GM21825 (cell line): ENCODE measurements around the gene COX6B2.
A peak's percentile ranks its signal among the peaks of the same experiment; 100 is the strongest.

Source experiments
- ATAC-seq: cut with Tn5 transposase; IDR thresholded peaks from one replicate; pipeline ENCODE4 v1.9.1; 2021; ENCODE audit warnings: mild to moderate bottlenecking, moderate library complexity; ENCODE audit not compliant: unreplicated experiment

COX6B2 gene

GRCh38 chr19:55315956-55316525, 38.5 kb downstream of the COX6B2 start:
- ATAC-seq, result no peak

- no peak for ATAC-seq
Observed at GRCh38 chr19:55314396-55314795, 40.1 kb downstream of the COX6B2 start.

DNA sequence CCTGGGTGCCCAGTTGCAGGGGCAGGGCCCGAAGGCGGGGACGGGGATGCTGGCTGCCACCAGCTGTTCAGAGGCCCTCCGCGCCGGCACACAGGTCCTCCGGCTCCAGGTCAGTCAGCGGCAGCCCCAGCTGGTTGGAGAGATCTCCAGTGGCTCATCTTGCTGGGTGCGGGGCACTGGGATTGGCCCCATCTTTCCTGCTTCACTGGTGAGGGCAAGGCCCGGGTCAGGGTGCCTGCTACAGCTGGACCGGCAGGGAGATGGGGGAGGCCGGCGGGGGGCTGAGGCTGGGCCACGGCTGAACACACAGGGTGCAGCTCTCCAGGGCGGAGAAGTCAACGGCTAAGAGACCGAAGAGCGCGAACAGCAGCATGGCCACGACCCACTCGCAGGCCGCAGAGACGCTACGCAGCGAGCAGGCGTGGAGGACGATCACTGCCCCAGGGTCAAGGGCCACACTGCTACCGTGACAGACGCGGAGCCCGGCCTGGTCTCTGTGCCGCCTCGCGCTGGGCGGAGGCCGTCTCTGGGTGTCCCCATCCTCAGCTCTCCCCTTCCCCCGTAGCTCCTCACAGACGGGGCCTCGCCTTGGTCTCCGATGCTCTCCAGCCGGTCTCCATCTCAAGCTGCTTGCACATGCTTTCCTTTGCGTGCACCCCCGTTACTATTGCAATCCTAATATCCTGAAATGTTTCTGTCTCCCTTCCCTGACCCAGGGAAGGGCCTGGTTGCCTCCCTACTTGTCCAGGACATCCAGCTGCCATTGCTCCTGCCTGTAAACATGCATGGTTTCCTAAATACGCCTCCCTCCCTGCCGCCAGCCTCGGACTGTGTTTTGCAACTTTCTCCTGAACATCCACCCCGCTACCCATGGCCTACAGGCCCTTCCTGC, 41.7 kb downstream of the COX6B2 start:
- no peak for ATAC-seq

- ATAC-seq, result no peak
Observed at GRCh38 chr19:55311797-55312196, 42.7 kb downstream of the COX6B2 start.

DNA sequence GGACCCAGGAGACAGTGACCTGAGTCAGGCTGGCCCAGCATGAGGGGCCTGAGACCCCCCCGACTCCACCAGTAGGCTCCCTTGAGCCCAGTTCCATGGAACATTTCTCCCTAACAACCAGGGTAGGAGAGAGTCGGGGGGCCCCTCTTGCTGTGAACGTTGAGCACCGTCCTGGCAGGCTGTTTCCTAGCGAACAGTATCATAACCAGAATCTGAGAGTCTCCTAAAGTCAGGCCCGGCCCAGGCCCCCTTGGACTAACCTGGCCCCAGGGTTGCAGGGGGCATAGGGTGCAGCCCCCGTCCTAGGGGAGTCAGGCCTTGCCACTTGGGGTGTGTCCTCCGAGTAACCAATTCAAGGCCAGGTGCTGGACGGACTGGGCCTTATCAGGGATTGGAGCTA, 43.1 kb downstream of the COX6B2 start:
- ATAC-seq, result no peak

GRCh38 chr19:55310498-55310897, 44.0 kb downstream of the COX6B2 start:
- no peak for ATAC-seq

DNA sequence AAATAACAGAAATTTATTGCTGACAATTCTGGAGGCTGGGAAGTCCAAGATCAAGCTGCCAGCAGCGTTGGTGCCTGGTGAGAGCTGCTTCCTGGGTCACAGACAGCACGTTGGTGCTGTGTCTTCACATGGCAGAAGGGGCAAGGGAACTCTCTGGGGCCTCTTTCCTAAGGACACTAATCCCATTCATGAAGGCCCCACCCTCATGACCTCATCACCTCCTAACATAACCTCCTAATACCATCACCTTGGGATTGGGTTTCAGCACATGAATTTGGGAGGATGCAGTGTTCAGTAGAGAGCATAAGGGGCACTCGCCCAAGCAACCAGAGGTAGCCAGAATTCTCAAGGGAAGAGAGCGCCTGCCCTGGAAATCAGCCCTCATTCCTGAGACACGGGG, 45.1 kb downstream of the COX6B2 start:
- no peak for ATAC-seq

GRCh38 chr19:55308281-55308680, 46.2 kb downstream of the COX6B2 start:
- no peak for ATAC-seq

DNA sequence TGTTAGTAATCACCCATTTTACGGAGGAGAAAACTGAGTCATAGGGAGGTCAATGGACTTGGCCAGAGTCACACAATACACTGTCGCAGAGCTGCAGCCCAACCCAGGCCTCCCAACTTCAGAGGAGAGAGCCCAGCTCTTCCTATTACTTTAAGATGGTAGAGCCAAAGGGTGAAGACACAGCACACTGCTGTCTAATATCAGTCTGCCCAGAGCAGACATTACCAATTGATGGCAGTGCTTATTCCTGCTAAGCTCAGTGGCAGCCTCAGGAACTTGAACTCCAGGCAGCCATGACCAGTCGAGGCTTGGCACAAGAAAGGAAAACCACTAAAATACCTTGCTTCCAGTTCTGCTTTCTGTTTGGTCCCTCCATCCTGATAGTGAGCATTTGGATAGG, 47.8 kb downstream of the COX6B2 start:
- ATAC-seq, result no peak

DNA sequence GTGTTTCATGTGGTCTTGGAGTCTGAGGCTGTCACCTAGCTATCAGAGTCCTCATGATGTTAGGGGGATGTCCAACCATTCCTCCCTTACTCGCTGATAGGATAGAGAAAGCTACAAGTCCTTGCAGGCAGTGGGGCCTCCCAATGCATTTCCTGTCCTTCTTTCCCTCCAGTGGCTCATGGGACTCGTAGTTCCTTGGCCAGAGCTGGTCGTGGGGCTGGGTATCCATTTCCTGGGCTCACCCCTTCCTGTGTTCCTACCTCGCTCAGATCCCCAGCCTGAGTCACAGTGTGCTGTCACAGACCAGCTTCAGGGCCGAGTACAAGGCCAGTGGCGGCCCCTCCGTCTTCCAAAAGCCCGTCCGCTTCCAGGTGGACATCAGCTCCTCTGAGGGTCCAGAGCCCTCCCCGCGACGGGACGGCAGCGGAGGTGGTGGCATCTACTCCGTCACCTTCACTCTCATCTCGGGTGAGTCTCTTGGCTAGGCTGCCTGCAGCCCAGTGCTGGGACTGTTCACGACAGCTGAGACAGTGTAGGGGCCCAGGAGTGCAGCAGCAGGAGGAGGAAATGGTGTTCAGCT, 48.4 kb downstream of the COX6B2 start:
- no peak for ATAC-seq

- ATAC-seq, result no peak
Observed at GRCh38 chr19:55305491-55305890, 49.0 kb downstream of the COX6B2 start.

DNA sequence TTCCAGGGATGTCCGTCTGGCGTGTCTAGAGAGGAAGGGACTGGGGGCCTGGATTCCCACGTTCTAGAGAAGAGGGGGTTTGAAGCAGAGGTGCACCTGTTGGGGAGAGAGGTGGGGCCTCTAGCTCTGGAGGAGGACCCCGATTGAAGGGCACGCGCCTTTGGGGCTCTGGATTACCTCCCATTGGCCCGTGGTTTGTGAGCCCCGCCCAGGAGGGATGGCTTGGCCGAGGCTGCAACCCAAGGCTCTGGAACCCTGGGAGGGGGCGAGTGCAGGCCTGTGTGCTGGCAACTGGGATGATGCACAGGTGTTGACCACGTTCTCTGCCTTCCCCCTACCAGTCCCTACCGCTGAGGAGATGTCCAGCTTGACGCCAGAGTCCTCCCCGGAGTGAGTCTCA, 49.5 kb downstream of the COX6B2 start:
- no peak for ATAC-seq

GRCh38 chr19:55304279-55304978, 50.1 kb downstream of the COX6B2 start:
- no peak for ATAC-seq

DNA sequence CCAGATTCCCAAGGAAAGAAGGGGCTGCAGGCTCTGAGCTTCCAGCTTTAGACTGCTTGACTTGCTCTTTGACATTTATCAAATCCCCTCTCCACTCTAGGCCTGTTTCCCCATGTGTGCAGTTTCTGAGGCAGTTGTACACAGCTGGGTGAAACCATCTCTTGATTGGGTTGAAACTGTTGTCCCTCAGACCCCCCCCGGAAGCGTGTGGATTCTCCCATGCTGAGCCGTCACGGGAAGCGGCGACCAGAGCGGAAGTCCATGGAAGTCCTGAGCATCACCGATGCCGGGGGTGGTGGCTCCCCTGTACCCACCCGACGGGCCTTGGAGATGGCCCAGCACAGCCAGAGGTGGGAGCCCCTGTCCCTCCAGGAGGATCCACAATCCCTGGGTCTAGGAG, 51.0 kb downstream of the COX6B2 start:
- no peak for ATAC-seq

DNA sequence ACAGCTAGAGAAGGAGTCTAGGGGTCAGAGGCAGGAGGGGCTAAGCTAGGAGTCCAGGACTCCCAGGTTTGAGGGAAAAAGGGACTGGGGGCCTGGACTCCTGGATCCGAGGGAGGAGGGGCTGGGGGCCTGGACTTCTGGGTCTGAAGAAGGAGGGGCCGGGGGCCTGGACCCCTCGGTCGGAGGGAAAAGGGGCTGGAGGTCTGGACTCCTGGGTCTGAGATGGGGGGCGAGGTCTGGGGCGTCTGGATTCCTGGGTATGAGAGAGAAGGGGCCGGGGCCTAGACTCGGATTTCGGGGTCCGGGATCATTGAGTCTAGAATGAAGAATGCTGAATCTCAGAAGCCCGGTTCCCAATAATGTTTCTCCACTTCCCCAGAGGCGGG, 52.2 kb downstream of the COX6B2 start:
- no peak for ATAC-seq

DNA sequence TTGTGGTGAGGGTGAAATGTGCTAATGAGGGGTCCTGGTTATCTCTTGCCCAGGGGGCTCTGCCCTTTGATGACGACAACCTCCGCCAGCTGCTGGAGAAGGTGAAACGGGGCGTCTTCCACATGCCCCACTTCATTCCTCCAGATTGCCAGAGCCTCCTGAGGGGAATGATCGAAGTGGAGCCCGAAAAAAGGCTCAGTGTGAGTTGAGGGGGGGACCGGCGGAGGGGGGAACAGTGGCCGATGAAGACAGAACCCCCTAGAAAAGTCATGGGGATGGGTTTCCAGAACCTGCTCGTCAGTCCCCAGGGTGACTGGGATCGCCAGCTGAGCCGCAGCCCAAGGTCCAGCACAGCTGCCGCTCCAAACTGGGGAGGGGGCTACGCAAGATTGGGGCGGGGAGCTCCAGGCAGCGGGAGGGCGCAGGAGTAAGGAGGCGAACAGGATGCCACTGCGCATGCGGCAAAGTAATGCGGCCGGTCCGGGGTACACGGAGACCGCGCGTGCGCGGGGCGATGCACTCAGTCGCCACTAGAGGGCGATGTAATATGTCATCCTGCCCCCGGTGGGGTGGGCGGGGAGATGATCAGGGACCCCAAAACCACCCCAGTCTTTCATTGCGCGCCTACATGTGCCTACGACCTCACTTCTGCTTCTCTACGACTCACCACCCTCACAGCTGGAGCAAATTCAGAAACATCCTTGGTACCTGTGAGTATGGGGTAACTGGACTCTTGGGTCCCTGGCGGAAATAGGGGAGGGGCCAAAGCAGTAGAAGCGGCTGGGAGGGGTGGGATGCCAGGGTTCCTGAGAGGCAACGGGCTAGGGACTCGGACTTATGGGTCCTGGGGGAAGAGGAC, 52.8 kb downstream of the COX6B2 start:
- peak; percentile 58 for ATAC-seq

GRCh38 chr19:55300886-55301458, 53.5 kb downstream of the COX6B2 start:
- no peak for ATAC-seq

DNA sequence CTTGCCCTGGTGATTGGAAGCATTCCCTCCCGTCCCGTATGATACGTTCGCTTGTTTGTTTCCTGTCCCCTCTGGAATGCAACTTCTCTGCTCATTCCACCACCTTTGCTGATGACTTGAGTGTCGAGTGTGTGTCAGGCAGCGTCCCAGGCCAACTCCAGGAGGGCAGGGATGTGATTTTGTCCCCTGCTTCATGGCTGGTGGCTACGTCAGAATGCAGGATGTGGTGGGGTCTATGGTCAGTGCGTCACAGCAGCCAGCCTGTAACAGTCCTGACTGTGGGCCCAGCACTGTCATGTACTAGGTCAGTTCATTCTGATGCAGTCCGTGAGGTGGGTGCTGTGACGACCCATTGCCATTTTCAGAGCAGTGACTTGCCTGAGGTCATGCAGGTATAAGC, 54.5 kb downstream of the COX6B2 start:
- ATAC-seq, result no peak
